Thyroid gland (tissue), 4 donors: Measurements from ENCODE around the gene RNF151. TPM values are rescaled to one million over a fixed set of nuclear protein-coding genes. Genes with fewer than 3 reads are reported as not detected.

Experiments
- DNase-seq, 2 donors: peaks; one replicate each; pipeline ENCODE4 v3.0.0-alpha.2; 2019
- H3K27ac ChIP-seq, 3 donors: fragments of 200-600 bp; sonication (generic); 1 replicate in 2 of 3; 2 replicates in 1 of 3; pipeline ENCODE4 v1.5.1; 2016 to 2019; ENCODE audit warnings: mild to moderate bottlenecking in 1 of 3, moderate library complexity in 1 of 3
- H3K27me3 ChIP-seq: fragments of 200-600 bp; sonication (generic); one replicate; pipeline ENCODE4 v1.5.1; 2019
- H3K36me3 ChIP-seq, 2 donors: fragments of 200-600 bp; sonication (generic); one replicate each; pipeline ENCODE4 v1.5.1; 2016 to 2019
- H3K4me1 ChIP-seq, 2 donors: fragments of 200-600 bp; sonication (generic); one replicate each; pipeline ENCODE4 v1.5.1; 2017 to 2019
- H3K4me3 ChIP-seq, 3 donors: fragments of 200-600 bp; sonication (generic); replicated peaks in 1 of 3; 1 replicate in 2 of 3; 2 replicates in 1 of 3; pipeline ENCODE4 v1.5.1; 2016; ENCODE audit warnings: mild to moderate bottlenecking in 1 of 3
- H3K9me3 ChIP-seq: fragments of 200-600 bp; sonication (generic); one replicate; pipeline ENCODE4 v1.5.1; 2017
- CTCF ChIP-seq, 6 experiments: fragments of 200-600 bp in 3 of 6; fragments of 450-650 bp in 3 of 6; sonication (generic) in 3 of 6; IDR thresholded peaks; one replicate each; pipeline ENCODE4 v1.5.1; 2016 to 2019; ENCODE audit warnings: antibody characterized with exemption in 6 of 6, mild to moderate bottlenecking in 2 of 6, inconsistent platforms in 1 of 6, moderate library complexity in 1 of 6
- POLR2A ChIP-seq, 2 donors: fragments of 450-650 bp; IDR thresholded peaks; one replicate each; pipeline ENCODE4 v1.6.1; 2017; ENCODE audit warnings: antibody characterized with exemption in 2 of 2, mild to moderate bottlenecking in 2 of 2, moderate library complexity in 1 of 2
- WGBS, 2 donors: methylation state at CpG; one replicate each; pipeline ENCODE4 v1.1.5; 2017; 5-methylcytosine and 5-hydroxymethylcytosine counted together
- intact Hi-C: fragments of 100-400 bp; cut with DNase I; formaldehyde crosslinking; loops from one replicate; pipeline ENCODE4 v1.15.1; 2023
- total RNA-seq, 4 donors: library from RNA; depleted of rRNA; stranded (reverse); fragments of >200 nt; gene quantifications; one replicate each; pipeline ENCODE4 v1.2.3, GENCODE V29; 2016

RNF151 gene
- total RNA-seq, 4 donors from 2014 or later = not detected

- Histone ChIP-seq H3K4me3 (peak within 1 kb of the TSS; percentile 75 to 98 (median 95)), H3K4me1 (peaks cover 12 to 20% of the 10 kb centered on the region in 2 donors), H3K27me3 (no peaks in the 10 kb centered on the region), H3K36me3 (peaks cover 26 to 30% of the 10 kb centered on the region in 2 donors), H3K9me3 (no peaks in the 10 kb centered on the region), H3K27ac (peak within 1 kb of the TSS; percentile 37 to 84 (median 72))
- peak; percentile 92 to 93 for DNase-seq
- intact Hi-C loops = no loop called here
- 1 to 2% methylated on average over 10 to 63 of the region's 78 CpGs for WGBS, 2 donors
- TF ChIP-seq CTCF (IDR thresholded peaks at IDR 0.05) (peak in 1 of 6 experiments; percentile 29), POLR2A (IDR thresholded peaks at IDR 0.05) (peak; percentile 53 to 90)
Observed at GRCh38 chr16:1971796-1972489, 5.3 kb downstream of the RNF151 start, which contains the start of gene TBL3. TBL3 (plus strand) TSS chr16:1972053; CDS start chr16:1972165, 112 bp downstream.

- DNase-seq = no peak
Observed at GRCh38 chr16:1972490-1972877, 5.8 kb downstream of the RNF151 start.

GRCh38 chr16:1973461-1974156, 7.0 kb downstream of the RNF151 start:
- Histone ChIP-seq H3K27ac (no peak overlapping the region), H3K9me3 (no peaks in the 10 kb centered on the region), H3K27me3 (peaks cover 5% of the 10 kb centered on the region), H3K36me3 (peaks cover 43 to 47% of the 10 kb centered on the region in 2 donors), H3K4me1 (peaks cover 12 to 20% of the 10 kb centered on the region in 2 donors), H3K4me3 (no peak overlapping the region)
- 85 to 93% methylated on average over 6 to 13 of the region's 16 CpGs for WGBS, 2 donors
- intact Hi-C loops = no loop called here
- TF ChIP-seq POLR2A (IDR thresholded peaks at IDR 0.05) = no peak
- no peak for DNase-seq

More at GRCh38 chr16:1972490-1972877, 5.8 kb downstream of the RNF151 start:
- Histone ChIP-seq H3K27ac (peak overlapping the region in 1 of 3 donors; percentile 59), H3K36me3 (peaks cover 32 to 36% of the 10 kb centered on the region in 2 donors), H3K4me1 (peaks cover 12 to 20% of the 10 kb centered on the region in 2 donors), H3K27me3 (no peaks in the 10 kb centered on the region), H3K4me3 (peak overlapping the region; percentile 75 to 98 (median 95)), H3K9me3 (no peaks in the 10 kb centered on the region)
- no peak for TF ChIP-seq POLR2A (IDR thresholded peaks at IDR 0.05)
- no peak for TF ChIP-seq CTCF (IDR thresholded peaks at IDR 0.05)
- WGBS, 2 donors = 0 to 7% methylated on average over 21 to 22 of the region's 22 CpGs
- intact Hi-C loops = no loop called here

GRCh38 chr16:1974157-1975070, 7.8 kb downstream of the RNF151 start:
- no peak overlapping the region for H3K4me3 ChIP-seq
- WGBS, 2 donors = 95 to 96% methylated on average over 37 to 41 of the region's 42 CpGs
- DNase-seq = no peak
- intact Hi-C loops = no loop called here
- TF ChIP-seq POLR2A (IDR thresholded peaks at IDR 0.05) (no peak), CTCF (IDR thresholded peaks at IDR 0.05) (no peak)
- no peaks in the 10 kb centered on the region for H3K9me3 ChIP-seq
- peaks cover 43 to 50% of the 10 kb centered on the region in 2 donors for H3K36me3 ChIP-seq
- H3K27ac ChIP-seq = no peak overlapping the region
- H3K27me3 ChIP-seq = peaks cover 13% of the 10 kb centered on the region
- peaks cover 12 to 23% of the 10 kb centered on the region in 2 donors for H3K4me1 ChIP-seq
